Right hindlimb (tissue), 1 donor: Measurements from ENCODE around the gene BNC2.
A peak's percentile ranks its signal among the peaks of the same experiment; 100 is the strongest.
"Not testable (repeated sequence)": the region's sequence is repeated elsewhere in the genome, so short reads cannot be mapped to it uniquely, and the experiment has no call there.

ENCODE experiments used
- DNase-seq: peaks from one replicate; pipeline ENCODE4 v3.0.0-alpha.2; 2018

BNC2 gene, protein sequence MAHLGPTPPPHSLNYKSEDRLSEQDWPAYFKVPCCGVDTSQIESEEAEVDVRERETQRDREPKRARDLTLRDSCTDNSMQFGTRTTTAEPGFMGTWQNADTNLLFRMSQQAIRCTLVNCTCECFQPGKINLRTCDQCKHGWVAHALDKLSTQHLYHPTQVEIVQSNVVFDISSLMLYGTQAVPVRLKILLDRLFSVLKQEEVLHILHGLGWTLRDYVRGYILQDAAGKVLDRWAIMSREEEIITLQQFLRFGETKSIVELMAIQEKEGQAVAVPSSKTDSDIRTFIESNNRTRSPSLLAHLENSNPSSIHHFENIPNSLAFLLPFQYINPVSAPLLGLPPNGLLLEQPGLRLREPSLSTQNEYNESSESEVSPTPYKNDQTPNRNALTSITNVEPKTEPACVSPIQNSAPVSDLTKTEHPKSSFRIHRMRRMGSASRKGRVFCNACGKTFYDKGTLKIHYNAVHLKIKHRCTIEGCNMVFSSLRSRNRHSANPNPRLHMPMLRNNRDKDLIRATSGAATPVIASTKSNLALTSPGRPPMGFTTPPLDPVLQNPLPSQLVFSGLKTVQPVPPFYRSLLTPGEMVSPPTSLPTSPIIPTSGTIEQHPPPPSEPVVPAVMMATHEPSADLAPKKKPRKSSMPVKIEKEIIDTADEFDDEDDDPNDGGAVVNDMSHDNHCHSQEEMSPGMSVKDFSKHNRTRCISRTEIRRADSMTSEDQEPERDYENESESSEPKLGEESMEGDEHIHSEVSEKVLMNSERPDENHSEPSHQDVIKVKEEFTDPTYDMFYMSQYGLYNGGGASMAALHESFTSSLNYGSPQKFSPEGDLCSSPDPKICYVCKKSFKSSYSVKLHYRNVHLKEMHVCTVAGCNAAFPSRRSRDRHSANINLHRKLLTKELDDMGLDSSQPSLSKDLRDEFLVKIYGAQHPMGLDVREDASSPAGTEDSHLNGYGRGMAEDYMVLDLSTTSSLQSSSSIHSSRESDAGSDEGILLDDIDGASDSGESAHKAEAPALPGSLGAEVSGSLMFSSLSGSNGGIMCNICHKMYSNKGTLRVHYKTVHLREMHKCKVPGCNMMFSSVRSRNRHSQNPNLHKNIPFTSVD

GRCh38 chr9:16870596-16871335 lies at the start of gene BNC2:
TSS of gene BNC2 (minus strand) at chr9:16870670. CDS start at chr9:16870648, 22 bp downstream.
- DNase-seq, result peak; percentile 89

- DNase-seq, result no peak
These were observed 48.5 kb upstream of the BNC2 start for GRCh38 chr9:16918920-16919319.

DNA sequence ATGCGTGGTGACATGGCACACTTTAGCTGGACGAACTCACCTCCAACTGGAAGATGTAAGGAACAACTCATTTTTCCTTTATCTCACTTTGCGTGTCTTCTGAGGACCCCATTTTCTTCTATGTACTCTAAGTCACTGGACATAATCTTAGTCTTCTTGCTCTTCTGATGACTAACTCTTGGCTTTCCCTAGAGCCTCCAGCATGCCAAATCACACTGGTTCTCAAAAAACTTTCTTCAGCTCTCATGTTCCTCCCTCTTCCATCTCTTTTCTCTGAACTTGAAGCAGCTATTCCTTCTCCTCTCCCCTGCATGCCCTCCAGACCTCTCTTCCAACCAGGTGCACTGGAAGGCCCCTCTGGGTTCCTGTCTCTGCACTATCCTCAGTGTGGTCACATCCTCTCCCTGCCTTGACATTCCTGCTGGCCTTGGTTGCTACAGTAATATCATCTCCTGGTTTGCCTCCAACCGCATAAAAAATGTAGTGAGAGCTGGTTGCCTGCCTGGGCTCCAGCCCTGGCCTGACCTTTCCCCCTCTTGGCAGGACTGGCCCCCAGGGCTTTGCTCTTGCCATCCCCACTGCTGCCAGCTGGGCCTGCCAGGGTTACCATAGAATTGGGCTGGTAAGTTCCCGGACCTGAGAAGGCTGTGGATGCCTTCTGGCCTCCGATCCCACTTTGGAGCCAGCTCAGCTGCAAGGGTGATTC lies 44.8 kb upstream of the BNC2 start:
- DNase-seq, result no peak

- DNase-seq, result no peak
These were observed 41.7 kb upstream of the BNC2 start for GRCh38 chr9:16912197-16912596.

DNA sequence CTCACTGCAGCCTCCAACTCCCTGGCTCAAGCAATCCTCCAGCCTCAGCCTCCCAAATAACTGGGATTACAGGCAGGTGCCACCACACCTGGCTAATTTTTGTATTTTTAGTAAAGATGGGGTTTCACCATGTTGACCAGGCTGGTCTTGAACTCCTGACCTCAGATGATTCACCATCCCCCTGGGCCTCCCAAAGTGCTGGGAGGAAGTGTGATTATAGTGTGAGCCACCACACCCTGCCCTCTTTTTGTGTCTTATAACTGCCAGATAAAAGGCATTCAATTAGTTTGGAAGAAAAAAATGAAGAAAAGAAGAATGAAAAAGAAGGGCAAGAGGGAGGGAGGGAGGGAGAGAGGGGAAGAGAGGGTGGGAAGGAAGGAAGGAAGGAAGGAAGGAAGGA lies 37.7 kb upstream of the BNC2 start:
- DNase-seq, result not testable (repeated sequence)

GRCh38 chr9:16904655-16905054 lies 34.2 kb upstream of the BNC2 start:
- DNase-seq, result no peak

GRCh38 chr9:16901590-16901989 lies 31.1 kb upstream of the BNC2 start:
- DNase-seq, result no peak

DNA sequence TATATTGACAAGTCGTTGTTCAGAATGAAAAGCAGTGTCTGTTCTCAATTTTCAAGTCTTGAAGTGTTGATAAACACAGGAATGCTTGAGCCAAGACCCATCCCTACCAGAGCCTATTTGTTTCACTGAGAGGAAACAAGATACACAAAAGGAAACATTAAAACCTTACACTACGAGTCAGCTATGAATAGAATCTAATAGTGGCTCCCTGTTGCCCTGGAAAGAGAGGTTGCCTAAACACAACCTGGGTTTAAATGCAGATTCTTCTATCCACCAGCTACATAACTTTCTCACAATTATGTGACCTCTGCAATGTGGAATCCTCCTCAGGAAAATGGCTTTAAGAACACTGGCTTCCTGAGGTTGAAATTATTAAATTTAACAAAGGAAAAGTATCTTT lies 29.1 kb upstream of the BNC2 start:
- DNase-seq, result no peak

DNA sequence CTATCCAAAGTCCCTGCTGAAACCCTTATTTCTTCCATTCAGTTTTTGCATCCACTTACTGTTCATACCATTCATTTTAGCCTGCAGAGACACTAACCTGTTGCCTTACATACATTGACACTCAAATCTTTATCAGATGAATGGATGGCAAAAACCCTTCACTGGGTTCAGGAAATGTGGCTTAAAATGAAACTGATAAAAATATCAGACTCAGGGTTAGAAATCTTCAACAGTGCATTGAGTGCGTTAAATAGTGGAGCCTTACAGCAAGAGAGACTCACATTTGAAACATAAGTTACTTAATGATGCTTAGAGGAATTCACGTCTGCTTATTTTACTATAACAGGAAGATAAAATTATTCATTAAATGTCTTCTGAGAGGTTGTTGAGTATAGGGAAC lies 28.0 kb upstream of the BNC2 start:
- DNase-seq, result no peak

- no peak for DNase-seq
These were observed 18.1 kb upstream of the BNC2 start for GRCh38 chr9:16888594-16888993.

GRCh38 chr9:16885931-16886330 lies 15.5 kb upstream of the BNC2 start:
- no peak for DNase-seq

GRCh38 chr9:16884952-16885513 lies 14.6 kb upstream of the BNC2 start:
- DNase-seq, result peak; percentile 27

- DNase-seq, result no peak
These were observed 13.9 kb upstream of the BNC2 start for GRCh38 chr9:16884373-16884772.

DNA sequence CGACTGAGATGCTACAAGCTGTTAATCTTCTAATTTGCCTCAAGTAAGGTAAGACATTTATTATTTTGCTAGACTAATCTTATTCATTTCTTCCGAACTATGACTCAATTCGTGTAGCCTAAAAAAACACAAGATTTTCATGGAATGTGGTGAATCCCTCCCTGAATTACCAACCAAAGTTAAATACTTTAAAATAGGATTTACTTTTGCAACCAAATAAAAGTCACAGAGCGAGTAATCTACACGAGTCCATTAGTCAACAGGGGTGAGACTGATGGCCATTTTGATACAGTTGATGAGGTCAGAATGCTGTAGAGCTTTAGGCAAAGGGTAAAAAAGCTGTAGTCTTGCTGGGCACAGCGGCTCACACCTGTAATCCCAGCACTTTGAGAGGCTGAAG lies 13.1 kb upstream of the BNC2 start:
- no peak for DNase-seq

DNA sequence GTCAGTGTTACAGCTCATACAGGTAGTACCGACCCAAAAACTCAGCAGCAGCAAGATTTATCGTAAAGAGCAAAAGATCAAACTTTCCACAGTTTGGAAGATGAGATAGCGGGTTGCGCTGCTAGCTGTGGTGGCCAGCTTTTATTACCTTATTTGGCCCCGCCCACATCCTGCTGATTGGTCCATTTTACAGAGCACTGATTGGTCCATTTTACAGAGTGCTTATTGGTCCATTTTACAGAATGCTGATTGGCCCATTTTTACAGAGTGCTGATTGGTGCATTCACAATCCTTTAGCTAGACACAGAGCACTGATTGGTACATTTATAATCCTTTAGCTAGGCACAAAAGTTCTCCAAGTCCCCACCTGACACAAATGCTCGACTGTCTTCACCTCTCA lies 12.0 kb upstream of the BNC2 start:
- DNase-seq, result not testable (repeated sequence)

GRCh38 chr9:16879416-16879815 lies 8.9 kb upstream of the BNC2 start:
- DNase-seq, result no peak

DNA sequence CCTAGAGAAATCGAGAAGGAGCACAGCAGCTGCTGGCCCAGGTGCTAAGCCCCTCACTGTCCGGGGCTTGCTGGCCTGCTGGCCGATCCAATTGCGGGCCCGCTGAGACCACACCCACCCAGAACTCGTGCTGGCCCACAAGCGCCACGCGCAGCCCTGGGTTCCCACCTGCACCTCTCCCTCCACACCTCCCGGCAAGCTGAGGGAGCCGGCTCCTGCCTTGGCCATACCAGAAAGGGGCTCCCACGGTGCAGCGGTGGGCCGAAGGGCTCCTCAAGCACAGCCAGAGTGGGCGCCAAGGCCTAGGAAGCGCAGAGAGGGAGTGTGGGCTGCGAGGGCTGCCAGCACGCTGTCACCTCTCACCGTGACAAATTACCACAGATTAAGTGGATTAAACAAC lies 6.8 kb upstream of the BNC2 start:
- no peak for DNase-seq

DNA sequence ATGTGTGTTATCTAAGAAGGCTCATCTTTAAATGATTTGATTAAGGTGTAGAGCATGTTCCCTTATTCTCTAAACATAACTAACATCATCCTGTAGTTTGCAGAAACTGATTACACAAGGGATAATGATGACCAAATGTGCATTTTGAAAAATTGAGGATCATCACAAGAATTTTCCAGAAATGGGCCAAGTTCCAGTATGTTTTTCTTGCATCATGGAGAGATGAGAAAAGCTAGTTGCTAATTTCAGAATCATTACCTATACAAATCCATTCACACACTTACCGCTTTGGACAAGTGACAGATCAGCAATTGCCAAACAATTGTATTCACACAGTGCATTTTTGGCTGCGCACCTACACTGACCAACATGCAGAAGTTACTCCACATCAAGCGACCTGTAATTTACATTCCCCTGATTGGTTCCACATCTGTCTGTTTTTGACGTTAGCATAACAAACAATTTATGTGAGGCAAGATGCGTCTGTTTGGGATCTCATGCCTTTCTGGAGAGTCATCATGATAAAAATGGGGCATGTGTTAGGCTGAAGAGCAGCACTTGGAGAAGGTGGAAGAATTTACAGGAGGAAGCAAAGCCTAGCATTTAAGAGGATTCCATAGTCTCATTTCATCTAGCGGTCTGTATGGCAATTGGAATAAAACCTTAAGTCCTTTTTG lies 2.8 kb upstream of the BNC2 start:
- DNase-seq, result no peak

DNA sequence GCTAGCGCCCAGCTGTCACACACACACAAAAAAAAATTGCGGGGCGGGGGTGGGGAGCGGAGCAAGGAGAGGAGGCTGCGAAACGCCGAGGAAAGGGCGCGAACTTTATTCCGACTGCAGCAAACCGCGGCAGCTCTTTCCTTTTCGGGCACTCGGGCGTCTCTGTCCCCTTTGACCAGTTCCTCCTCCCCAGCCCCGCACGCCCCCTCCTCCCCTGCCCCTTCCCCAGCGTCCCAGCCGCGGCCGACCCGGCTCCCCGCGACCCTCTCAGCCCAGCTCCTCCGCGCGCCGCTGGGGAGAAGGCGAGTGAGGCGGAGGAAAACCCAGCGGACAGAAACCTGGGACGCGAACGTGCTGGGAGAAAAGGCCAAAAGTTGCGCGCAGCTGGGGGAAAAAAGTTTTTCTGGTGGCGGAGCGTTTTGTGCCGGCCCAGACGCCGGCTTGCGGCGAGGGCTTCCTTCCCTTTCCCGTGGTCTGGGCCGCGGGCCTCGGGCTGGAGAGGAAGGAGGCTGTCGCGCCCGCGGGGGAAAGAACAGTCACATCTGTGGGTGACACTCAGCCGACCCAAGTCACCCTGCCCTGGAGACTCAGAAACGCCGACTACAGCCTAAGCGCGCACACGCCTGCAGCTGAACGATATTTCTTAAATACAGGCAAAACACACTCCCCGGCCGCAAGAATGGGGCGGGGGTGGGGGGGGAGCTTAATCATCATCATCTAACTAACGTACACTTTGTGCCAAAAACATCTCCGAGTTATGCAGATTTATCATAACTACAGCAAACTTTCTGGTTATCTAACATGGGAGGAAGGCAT lies 1.1 kb upstream of the BNC2 start:
- peak; percentile 78 for DNase-seq

- peak; percentile 42 for DNase-seq
These were observed 431 bp downstream of the BNC2 start for GRCh38 chr9:16869882-16870595.
